NCI-H345 treated with DMSO at 0.1 percent for 48 hours (cell line): ENCODE measurements around the gene ITM2C.

Source experiments
- DNase-seq: peaks from one replicate; lab custom pipeline; 2025; ENCODE audit not compliant: unreplicated experiment; lab: John Stamatoyannopoulos, UW

ITM2C gene

DNA sequence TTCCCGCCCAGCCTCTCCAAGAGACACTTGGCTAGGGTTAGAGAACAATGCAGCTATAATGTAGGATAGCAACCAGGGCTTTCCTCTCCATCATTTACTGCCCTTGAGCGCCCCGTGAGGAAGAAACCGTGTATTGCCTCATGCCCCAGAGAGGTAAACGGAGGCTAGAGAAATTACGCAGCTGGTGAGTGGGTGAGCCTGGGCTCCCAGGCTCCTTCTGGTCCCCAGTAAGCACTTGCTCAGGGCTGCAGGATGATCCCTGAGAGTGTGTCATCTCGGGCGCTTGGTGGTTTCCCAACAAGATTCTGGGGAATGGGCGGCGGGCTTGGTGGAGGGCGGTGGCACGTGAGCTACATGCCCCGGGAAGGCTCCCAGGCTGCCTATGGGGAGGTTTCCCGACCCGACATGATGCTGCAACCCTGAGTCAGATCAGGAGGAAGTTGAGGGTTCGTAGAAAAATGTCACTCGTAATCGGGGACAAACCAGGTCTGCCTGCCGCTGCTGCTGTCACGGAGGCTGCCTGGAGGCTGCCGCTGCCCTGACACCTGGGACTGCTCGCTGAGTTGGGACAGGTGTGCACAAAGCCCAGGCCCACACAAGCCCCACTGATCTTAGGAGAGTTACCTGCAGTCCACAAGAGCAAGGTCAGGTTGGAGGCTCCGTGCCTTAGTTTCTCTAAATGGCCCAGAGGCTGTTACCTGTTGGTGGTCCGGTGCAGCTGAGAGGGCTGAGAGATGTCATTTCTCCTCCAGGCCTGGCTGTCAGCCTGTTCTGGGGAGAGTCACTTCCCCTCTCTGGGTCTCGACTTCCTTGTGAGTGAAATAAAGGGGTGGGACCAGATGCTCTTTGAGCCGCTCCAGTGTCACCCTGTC, 60.0 kb downstream of the ITM2C start, which contains the start of gene GPR55:
Gene GPR55 (minus strand): TSS at position 773 of the 872 bp plus-strand sequence. CDS start 14,280 bp downstream, outside the sequence.
- no peak for DNase-seq

DNA sequence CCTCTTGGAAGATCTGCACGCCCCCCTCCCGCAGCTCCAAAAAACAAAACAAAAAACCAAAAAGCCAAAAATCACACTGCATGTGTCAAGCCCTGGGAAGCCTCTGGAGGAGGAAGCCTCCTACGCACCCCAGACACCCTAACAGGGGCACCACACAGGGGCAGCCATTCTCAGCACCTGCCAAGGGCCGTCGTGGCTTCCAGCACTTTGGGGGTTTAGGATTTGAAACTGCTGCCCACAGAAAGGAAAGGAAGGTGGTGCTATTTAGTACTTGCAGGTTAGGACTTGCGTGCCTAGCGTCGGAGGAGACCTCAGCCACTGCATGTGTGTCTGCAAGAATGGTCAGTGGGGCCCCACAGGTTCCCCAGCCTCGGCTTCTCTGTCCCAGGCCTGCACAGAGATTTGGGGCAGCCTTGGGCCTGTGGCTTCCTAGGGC, 60.7 kb downstream of the ITM2C start:
- DNase-seq: no peak

DNA sequence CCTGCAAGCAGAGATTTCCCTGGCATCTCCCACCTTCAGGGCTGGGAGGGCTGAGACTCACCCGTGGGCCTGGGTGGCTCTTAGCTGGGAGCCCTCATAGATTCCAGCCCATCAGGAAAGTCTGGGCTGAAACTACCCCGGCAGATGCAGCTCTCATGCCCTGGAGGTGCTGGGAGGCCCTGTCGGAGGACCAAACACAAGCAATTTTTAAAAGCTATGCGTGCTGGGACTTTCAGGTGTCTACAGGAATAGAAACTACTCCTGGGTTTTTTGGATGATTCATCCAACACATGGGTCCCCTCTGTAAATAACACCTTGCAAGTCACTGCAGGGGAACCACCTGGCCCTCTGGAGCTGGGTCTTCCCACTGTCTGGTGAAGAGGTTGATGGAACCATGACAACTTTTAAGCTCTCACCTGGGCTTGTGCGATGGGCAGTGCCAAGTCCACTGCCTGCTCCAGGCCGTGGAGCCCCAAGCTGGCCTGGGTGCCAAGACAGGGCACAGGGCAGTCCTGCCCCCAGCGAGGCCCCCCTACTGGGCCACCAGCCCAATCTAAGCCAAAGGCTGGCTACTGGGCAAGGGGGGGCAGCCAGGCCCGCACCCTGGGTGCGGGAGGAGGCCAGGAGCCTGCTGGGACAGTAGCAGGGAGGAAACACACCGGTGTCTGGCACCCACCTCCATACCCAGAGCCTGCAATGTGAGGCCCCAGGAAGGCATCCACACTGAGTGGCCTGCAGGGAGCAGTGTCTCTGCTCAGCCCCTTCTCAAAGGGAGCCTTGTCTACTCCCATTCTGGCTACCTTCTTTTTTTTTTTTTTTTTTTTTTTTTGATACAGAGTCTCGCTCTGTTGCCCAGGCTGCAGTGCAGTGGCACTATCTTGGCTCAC, 61.4 kb downstream of the ITM2C start:
- no peak for DNase-seq

DNA sequence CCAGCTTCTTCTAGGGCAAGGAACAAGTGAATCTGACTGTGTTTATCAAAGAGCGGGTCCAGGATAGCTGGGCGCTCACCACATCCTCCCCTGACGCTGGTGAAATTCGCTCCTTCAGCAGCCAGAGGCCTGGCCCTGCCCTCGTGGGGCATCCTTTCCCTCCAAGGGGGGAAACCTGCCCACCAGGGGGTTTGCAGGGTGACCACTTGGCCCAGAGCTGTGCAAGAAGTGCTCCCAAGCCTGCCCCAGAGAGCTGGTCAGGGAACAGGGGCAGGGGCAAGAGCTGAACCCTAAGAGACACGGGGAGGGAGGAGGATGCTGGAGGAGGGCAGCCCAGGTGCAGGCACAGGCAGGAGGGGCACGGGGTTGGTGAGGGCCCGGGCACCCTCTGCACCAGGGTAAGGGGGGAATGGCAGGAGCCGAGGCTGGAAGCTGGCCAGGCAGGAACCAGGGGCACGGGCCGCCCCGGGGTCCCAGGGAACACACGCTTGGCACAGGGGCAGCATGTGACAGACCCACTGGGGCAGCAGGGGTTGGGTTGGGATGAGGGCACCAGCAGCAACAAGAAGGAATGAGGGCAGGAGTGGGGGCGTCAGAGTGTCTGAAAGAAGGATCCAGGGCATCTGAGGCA, 63.1 kb downstream of the ITM2C start:
- DNase-seq: no peak
